Measurements from ENCODE around the gene SOX5.
"Not testable (repeated sequence)": the region's sequence is repeated elsewhere in the genome, so short reads cannot be mapped to it uniquely, and the experiment has no call there.

Gene SOX5

DNA sequence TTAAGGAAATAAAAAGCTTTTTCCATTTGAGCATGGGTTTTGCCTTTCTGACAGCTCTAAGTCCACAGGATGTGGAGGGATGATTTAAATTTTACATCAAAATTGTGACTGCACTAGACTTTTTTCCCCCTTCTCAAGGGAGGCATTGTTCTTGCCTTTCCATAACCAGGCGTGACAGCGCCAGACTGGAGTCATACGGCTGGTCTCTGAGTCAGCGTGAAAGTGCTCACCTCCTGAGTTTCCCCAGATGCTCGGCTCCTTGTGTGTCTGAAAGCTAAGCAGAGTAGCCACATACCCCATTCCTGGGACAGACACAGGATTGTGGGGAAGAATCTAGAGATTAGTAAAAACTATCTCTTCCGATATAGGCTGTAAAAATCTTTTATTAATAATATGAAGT is 43.1 kb downstream of the SOX5 start:
- no peak for DNase-seq (ENCODE audit: low read depth)

DNA sequence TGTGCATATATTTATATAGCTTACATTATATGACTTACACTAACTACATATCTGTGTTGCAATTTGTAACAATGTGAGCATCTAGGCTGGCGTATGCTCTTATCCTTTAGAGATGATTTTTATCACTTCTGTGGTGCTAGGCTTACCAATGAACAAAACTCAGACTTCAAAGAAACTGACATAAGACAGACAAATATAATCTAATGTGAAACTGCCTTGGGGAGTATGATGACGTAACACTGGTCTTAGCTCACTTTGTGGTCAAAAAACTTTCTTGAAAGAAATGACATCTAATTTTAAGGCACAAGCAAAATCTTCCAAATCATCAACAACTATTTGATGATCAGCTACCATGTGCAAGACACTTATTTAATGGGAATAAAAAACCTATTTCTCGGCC is 50.0 kb downstream of the SOX5 start:
- DNase-seq (ENCODE audit: low read depth), result no peak

DNA sequence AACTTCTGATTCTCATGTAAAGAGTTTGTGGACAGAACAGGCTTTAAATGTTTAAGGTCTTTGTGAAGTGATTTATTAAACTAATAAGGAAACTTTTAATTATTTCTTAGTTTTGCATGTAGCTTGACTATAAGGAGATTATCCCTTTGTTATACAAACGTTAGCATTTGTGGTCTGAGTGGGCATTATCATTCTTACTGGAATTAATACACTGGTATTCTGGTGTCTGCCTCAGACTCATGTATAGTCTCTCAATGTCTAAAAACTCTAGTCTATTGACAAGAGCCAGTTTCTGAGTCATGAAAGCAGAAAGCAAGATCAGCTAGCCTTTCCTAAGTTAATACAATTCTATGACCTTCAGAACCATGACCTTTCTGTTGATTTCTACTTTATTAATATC is 51.3 kb downstream of the SOX5 start:
- DNase-seq (ENCODE audit: low read depth), result no peak

DNA sequence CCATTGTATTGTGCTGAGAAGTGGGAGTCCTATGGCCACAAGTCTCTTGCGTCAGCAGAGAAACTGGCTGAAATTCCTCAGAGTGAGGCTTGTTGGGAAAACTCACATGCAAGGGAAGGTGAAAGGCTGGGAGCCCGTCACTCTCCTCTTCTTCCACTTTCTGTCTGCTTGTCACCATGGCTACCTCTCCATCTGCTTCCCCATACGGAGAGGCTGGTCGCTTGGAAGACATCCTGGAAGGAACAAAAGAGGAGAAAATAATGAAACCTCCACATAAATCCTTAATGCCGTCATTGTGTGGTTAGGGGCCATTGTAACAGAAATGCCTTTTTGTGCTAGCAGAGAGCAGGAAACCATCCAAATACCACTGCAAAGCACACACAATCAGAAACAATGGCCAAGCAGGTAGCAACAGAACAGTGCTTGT is 53.7 kb downstream of the SOX5 start:
- no peak for DNase-seq (ENCODE audit: low read depth)

DNA sequence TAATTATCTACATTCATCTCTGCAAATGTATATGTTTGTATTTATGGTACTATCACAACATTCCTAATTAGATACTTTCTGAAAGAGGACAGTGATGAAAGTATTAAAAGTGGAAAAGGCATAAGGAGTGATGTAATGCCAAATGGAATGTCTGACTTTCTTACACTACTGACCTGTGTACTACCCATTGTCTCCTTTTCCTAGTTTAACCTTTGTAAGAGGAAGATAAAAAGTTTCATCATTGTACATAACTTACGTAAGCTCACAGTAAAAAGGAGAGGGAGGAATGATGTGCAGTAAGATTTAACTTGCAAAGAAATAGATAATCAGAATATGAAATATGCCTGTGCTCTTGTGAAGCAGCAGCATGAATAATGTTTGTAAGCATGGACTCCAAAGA is 55.9 kb downstream of the SOX5 start:
- DNase-seq (ENCODE audit: low read depth), result no peak

DNA sequence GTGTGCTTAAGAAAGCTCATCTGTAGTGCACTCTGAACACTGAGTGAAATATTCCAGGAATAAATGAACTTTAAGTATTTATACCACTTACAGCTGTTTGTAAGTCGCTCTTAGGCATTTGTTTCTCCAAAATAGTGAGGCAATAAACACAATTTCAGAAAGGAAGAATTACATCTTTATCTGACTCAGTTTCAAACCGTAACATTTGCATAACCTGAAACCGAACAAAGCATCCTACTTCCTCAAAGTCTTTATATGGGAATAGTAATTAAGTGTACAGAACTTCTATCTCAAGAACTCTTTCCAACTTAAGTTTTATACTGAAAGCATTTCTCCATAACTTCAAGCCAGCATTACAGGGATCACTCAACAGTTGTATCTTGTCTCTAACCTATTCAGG is 58.4 kb downstream of the SOX5 start:
- no peak for DNase-seq (ENCODE audit: low read depth)

DNA sequence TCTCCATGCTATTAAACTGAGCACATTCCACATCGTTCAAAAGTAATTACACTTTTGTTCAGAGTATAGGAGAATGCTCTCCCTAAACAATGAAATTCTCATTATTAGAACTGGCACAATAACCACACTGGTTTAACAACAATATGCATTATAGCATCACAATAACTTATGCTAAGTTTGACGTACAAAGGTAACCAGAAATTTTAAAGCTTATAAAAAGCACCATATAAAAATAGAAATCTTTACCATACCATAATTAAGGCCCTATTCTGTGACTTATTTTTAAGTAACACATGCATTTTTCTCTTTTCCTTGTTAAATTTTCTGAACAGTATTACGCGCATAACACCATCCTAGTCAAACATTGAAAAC is 60.4 kb downstream of the SOX5 start:
- DNase-seq (ENCODE audit: low read depth), result no peak

DNA sequence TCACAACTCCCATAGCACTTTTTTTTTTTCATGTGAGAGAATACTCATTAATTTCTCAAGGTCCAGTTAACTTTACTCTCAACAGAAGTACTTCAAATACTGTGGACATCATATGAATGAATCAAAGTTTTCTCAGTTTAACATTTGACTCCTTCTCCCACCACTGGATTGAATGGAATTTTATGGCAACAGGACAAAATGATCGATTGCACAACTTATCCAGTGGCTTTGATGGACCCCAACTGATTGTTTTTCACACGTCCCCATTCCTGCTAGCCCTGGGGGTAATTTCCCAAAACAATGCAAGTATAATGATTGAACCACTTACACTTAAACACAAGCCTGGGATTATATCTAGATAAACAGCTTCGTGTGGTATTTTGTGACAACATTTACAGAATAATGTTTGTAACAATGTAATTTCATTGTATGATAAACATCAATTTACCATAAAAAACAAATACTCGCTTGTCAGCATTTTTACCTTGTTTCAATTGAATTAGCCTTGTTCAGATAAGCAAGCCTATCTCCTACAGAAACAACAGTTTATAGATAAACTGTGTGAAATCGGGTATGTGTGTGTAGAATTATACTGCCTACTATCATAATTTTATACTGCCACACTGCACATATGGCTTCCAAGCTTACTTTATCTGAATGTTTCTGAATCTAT is 60.9 kb downstream of the SOX5 start:
- DNase-seq (ENCODE audit: low read depth), result no peak

DNA sequence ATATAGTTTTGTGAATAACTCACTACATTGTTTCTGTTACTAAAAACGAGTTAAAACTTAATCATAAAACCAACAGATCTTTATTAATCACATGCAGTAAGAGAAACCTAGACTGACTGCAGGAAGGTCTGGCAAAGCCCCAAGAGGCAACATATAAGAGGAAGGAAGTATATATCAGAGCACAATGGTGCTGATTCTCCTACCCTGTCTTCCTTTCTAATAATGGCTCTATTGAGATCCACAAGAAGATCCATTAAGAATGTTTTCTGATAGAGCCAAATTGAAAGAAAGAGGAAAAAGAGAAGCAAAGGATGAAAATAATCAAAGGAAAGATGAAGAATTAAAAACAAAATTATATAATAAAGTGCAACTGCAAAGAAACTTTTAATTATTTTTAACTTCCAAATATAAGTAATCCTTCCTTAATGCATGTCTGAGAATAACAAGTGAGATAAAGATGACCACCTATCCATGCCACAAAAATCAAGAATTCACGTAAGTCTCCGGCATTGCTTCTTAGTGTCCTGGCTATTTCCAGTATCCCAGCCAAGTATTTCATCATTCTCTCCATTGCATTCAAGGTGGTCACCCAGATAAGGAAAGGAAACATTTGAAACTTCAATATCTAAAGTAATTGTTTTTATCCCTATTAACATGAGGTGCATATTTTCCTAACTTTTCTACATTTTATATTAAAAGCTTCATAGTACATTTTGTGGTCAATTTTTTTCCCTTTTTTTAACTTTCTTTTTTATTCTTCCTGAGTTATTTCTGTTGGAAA is 62.2 kb downstream of the SOX5 start:
- DNase-seq (ENCODE audit: low read depth), result no peak

DNA sequence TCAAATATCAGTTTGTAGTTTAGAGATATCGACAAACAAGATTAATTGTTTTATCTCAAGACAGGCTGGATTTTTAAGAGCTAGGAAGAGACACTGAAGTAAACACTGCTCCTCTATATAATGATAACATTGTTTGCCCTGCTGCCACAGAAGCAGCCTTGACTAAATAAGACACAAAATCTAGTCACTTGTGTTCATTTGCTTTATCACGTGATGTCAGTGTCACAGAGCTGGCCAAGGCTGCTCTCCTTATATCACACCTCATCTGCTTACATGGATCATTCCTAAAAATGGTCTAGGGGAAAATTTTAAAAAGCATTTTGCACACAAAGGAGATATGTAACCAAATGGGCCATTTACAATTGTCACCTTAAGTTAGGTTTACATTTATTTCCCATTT is 64.1 kb downstream of the SOX5 start:
- DNase-seq (ENCODE audit: low read depth), result no peak

DNA sequence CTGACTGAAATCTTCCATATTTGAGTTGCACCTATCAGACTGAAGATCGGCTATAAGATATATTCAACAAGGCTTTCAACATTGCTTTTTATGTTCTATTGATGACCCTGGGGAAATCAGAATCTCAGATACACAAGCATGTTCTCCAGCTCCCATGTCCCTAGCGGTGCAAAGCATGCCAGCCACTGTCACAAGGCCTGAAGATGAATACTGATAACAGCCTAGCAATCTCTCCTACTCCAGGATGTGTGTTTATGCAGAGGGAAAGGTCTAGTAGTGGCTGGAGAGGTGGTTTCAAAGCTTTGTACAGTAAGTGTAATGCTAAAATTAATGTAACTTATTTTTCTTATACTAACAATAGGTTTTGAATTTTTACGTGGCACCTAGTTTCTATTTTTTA is 64.6 kb downstream of the SOX5 start:
- DNase-seq (ENCODE audit: low read depth), result no peak

DNA sequence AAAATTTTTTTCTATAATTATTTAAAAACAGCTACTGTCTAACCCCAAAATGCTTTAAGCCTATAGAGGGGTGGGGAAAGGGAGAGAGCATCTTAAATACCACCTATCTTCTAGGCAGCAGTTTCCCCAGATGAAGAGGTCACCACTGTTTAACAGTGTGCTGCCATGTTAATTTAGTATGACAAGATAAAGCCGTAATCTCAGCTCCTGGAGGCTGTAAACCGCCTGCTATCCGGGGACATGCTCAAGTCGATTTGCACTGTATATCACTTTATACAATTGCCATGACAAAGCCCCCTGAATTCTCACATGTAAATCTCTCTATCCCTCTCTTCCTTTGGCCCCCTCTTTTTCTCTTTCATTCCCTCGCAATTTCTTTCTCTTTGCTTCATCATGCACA is 68.5 kb downstream of the SOX5 start:
- no peak for DNase-seq (ENCODE audit: low read depth)

DNA sequence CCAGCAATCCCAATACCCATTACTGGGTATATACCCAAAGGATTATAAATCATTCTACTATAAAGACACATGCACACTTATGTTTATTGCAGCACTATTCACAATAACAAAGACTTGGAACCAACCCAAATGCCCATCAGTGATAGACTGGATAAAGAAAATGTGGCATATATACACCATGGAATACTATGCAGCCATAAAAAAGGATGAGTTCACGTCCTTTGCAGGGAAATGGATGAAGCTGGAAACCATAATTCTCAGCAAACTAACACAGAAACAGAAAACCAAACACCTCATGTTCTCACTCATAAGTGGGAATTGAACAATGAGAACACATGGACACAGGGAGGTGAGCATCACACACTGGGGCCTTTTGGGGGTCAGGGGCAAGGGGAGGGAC is 72.9 kb downstream of the SOX5 start:
- DNase-seq (ENCODE audit: low read depth), result not testable (repeated sequence)

DNA sequence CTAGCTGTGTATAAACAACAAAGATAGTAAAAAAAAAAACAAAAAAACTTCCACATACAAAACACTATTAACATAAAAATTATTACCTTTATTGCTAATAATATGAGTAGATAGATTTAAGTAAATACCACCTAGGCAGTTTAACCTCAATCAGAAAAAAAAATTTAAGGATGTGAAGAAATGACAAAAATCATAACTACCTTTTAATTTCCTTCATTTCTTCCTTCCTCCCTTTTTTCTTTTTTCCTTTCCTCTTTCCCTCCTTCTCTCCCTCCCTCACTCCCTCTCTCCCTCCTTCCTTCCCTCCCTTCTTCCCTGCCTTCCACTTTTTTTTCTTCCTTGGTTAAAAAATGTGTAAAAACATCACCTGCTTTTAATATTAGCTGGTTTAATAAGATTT is 81.7 kb downstream of the SOX5 start:
- no peak for DNase-seq (ENCODE audit: low read depth)

DNA sequence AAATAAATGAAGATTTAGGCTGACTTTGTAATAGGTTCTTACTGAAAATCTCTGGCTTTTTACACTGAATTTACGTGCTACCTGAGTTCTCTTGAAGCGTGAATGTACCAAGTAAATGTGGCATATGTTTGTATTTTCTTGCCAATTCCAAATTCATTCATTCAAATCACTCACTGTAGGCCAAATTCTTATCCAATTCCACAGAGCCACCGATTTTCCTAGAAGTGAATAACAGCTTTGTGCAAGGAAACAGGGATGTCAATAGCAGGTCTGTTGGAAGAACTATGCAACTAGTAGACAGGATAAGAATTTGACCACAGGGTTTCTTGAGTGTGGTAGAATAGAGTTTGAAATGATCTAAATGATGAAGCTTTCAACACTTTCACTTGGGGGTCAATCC is 86.8 kb downstream of the SOX5 start:
- no peak for DNase-seq (ENCODE audit: low read depth)

DNA sequence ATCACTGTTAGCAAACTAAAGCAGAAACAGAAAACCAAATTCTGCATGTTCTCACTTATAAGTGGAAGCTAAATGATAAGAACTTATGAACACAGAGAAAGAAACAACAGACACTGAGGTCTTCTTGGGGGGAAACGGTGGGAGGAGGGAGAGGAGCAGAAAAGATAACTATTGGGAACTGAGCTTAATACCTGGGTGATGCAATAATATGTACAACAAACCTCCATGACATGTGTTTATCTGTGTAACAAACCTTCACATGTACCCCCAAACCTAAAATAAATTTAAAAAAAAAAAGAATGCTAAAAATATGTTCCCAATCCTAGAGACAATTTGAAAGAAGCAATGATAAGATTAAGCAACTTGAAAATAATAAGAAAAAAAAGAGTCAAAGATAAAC is 89.5 kb downstream of the SOX5 start:
- no peak for DNase-seq (ENCODE audit: low read depth)

DNA sequence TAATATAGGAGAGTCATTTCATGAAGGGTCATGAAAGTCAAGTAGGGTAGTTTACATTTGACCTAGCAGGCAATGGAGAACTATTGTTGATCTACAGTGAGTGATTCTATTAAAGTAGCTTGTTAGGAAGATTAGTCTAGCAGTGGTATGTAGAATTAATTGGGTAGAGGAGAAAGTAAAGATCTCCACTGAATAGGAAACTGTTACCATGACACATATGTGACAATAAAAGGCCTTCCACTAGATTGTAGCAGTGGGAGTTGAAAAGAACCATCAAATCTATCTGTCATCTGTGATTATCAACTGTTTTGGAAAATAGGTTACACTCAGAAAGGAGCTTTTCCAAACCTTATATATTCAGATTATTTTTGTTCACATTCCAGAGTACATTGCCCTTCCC is 92.3 kb downstream of the SOX5 start:
- no peak for DNase-seq (ENCODE audit: low read depth)

DNA sequence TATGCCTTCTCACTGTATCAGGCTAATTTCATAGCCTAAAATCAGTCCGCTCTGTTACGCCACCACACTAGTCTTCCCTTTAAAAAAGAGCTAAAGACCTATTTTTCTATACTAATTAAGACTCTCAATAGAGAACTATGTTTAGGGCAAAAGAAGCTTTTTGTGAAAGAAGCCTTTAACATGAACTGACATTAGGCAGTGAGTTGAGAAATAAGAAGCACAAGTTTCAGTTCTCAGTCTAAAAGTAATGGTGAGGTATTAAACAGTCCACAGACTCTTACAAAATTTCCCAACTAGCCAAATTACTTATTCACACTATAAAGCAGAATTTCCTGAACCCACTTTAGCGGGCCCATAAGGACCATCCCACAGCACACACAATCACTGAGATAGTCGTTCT is 93.7 kb downstream of the SOX5 start:
- DNase-seq (ENCODE audit: low read depth), result no peak

DNA sequence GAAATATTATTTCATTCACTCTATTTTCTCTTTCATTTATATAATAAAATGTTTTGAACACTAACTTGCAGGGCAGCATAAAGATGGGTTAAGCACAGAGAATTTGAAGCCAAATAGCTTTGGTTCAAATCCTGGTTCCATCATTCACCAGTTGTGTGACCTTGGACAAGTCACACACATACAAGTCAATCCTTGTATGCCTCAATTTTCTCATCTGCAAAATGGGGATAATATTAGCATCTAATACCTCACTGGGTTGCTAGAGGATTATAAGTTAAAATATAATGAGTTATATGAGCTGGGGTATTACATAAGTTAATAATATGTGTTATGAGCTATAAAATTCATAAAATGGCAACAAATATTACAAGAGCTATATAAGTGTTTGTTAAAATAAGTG is 94.9 kb downstream of the SOX5 start:
- no peak for DNase-seq (ENCODE audit: low read depth)

DNA sequence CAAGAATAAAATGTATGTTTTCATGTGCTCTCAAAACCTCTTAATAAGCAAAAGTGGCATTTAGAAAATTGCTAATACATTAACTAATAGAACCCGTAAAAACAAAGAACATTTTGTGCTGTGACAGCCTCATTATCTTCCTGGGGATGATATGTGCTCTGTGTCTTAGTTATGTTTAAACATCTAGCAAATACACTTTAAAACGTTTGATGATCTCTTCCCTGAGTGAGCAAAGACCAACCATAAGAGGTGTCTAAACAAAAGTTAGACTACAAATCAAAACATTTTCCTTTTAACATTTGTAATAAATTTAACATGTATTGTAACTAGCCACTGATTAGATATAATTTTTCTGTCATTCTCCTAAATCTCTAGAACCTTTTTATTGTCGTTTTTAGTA is 95.8 kb downstream of the SOX5 start:
- no peak for DNase-seq (ENCODE audit: low read depth)

DNA sequence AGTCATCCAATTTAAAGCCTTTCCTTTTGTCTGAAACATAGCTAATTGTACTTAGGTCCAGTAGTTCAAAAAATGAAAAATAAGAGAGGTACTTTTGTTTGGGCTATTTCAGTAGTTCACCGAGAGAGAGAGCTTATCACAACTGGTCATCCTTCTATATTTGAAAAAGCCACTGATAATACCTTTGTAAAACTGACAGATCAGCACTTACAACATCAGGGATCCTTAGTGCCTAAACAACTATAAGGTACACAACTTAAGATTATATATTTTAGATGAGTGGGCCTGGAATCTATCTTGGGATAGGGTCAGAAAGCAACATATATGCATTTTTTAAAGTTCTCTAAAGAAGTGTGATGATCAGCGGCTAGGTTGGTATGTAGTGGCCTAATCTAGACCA is 97.9 kb downstream of the SOX5 start:
- DNase-seq (ENCODE audit: low read depth), result no peak

DNA sequence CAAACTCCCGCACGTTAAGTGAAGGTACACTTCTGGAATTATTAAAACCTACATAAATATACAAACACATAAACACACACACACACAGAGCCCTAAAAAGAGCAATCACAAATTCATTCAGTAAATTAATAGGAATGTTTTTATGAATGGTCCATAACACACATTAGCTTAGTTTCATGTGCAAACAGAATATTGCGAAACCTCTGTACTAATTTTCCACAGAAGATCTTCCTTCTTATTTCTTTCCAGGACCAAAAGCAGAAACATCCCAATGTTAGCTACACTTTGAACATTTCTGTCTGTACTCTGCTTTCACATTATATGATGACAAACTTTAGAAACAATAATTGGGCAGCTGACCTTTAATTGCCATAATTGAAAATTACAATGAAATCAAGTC is 101.6 kb downstream of the SOX5 start:
- DNase-seq (ENCODE audit: low read depth), result no peak

DNA sequence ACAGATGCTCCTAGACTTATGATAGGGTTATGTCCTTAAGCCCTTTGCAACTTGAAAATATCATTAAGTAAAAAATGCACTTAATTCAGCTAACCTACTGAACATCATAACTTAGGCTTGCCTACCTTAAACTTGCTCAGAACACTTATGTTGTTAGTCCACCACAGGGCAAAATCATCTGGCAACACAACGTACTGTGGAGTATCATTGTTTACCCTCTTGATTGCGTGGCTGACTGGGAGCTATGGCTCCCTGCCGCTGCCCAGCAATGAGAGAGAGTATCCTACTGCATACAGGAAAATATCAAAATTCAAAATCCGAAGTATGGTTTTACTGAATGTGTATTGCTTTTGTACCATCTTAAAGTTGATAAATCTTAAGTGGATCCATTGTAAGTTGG is 105.5 kb downstream of the SOX5 start:
- no peak for DNase-seq (ENCODE audit: low read depth)

DNA sequence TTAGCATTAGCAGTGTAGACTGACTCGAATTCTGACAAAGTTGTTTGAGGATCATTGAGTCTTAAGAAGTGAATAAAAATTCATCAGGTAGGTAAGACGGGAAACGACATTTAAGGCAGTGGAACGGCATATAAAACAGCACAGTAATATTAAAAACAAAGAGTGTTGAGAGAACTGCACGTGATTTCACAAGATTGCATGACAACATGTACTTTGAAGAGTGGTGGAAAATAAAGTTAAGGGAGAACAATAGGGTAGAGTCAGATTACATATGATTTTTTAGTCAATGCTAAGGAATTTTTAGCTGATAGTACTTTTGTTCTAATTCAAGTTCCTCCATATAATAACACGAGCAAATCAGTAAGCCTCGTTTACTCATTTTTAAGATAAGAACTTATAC is 115.4 kb downstream of the SOX5 start:
- no peak for DNase-seq (ENCODE audit: low read depth)
